Measurements from ENCODE around the gene NUDT14. TPM values are rescaled to one million over a fixed set of nuclear protein-coding genes. Genes with fewer than 3 reads are reported as not detected.

Gene NUDT14
- total and polyA plus RNA-seq, 4 experiments from 2014 or later, result 10.5 to 20.2 (median 17.7) TPM

- DNase-seq, result peak; percentile 49 to 63 (median 53)
- Mint-ChIP-seq H3K9me3 (no peaks in the 10 kb centered on the region), H3K4me1 (peaks cover 3 to 22% (median 13%) of the 10 kb centered on the region in 4 donors), H3K36me3 (no peaks in the 10 kb centered on the region), H3K27ac (peak overlapping the region in 1 of 7 donors; percentile 40), H3K27me3 (peaks cover 11 to 14% of the 10 kb centered on the region in 2 donors), H3K4me3 (no peak overlapping the region)
- H3K4me1 ChIP-seq (ENCODE audit: insufficient read depth, low read length), result peaks cover 21% of the 10 kb centered on the region
- intact Hi-C loops (cut with micrococcal nuclease), result loop anchor here (1.0 kb wide), 1 partner anchor 149 kb away; no protein-coding TSS in a partner anchor
- ChIA-PET CTCF (ENCODE audit: partially characterized antibody) (interaction anchor here (1.0 to 4.8 kb wide), 8 partner anchors 8 to 148 kb away, joined by 3 to 35 read pairs (median 6); no protein-coding TSS in a partner anchor), POLR2A (ENCODE audit: partially characterized antibody) (interaction anchor here (1.0 kb wide), 1 partner anchor 149 kb away, joined by 4 read pairs; no protein-coding TSS in a partner anchor)
- H3K36me3 ChIP-seq (ENCODE audit: insufficient read depth, low read length), result no peaks in the 10 kb centered on the region
- no peak overlapping the region for H3K4me3 ChIP-seq (ENCODE audit: low read length in 2 of 2)
- H3K27ac ChIP-seq (ENCODE audit: low read depth, low read length), result no peak overlapping the region
- H3K9me3 ChIP-seq (ENCODE audit: control insufficient read depth in 1 of 2, low read length in 2 of 2), result no peaks in the 10 kb centered on the region
- H3K27me3 ChIP-seq (ENCODE audit: insufficient read depth, low read length), result no peaks in the 10 kb centered on the region
Measured at GRCh38 chr14:105203057-105203531, 22.0 kb upstream of the NUDT14 start.

GRCh38 chr14:105201925-105202513 is 20.9 kb upstream of the NUDT14 start:
- Histone ChIP-seq H3K4me1 (ENCODE audit: insufficient read depth, low read length) (peaks cover 25% of the 10 kb centered on the region), H3K4me3 (ENCODE audit: low read length in 2 of 2) (no peak overlapping the region), H3K9me3 (ENCODE audit: control insufficient read depth in 1 of 2, low read length in 2 of 2) (no peaks in the 10 kb centered on the region), H3K36me3 (ENCODE audit: insufficient read depth, low read length) (no peaks in the 10 kb centered on the region), H3K27me3 (ENCODE audit: insufficient read depth, low read length) (peaks cover 6% of the 10 kb centered on the region), H3K27ac (ENCODE audit: low read depth, low read length) (no peak overlapping the region)
- Mint-ChIP-seq H3K4me1 (peaks cover 3 to 22% (median 15%) of the 10 kb centered on the region in 4 donors), H3K36me3 (no peaks in the 10 kb centered on the region), H3K9me3 (no peaks in the 10 kb centered on the region), H3K27me3 (peaks cover 14 to 16% of the 10 kb centered on the region in 2 donors), H3K27ac (peak overlapping the region in 3 of 7 donors; percentile 6 to 40 (median 8)), H3K4me3 (peak overlapping the region in 2 of 8 donors; percentile 8 to 47)
- ChIA-PET POLR2A (ENCODE audit: partially characterized antibody) (interaction anchor here (1.6 kb wide), 1 partner anchor 99 kb away, joined by 4 read pairs; the partner anchor contains the start of gene BRF1), CTCF (ENCODE audit: partially characterized antibody) (interaction anchor here (2.1 to 4.8 kb wide), 3 partner anchors 20 to 149 kb away, joined by 6 to 35 read pairs (median 7); no protein-coding TSS in a partner anchor)
- DNase-seq, result peak in 1 of 5 donors; percentile 41
- intact Hi-C loops (cut with micrococcal nuclease), result loop anchor here (1.0 kb wide), 2 partner anchors 80 to 289 kb away; partner anchors contain the start of gene TEDC1

- Mint-ChIP-seq H3K4me1 (peaks cover 3 to 22% (median 15%) of the 10 kb centered on the region in 4 donors), H3K9me3 (no peaks in the 10 kb centered on the region), H3K36me3 (no peaks in the 10 kb centered on the region), H3K4me3 (peak overlapping the region in 1 of 8 donors; percentile 47), H3K27ac (peak overlapping the region in 1 of 7 donors; percentile 8), H3K27me3 (peaks cover 14 to 16% of the 10 kb centered on the region in 2 donors)
- POLR2A ChIA-PET (ENCODE audit: partially characterized antibody), result interaction anchor here (1.6 kb wide), 1 partner anchor 100 kb away, joined by 4 read pairs; the partner anchor contains the start of gene BRF1
- peaks cover 8% of the 10 kb centered on the region for H3K27me3 ChIP-seq (ENCODE audit: insufficient read depth, low read length)
- CTCF ChIA-PET (ENCODE audit: partially characterized antibody), result interaction anchor here (0.7 to 4.8 kb wide), 5 partner anchors 19 to 150 kb away, joined by 3 to 35 read pairs (median 6); partner anchors contain the start of gene JAG2
- H3K36me3 ChIP-seq (ENCODE audit: insufficient read depth, low read length), result no peaks in the 10 kb centered on the region
- no peak overlapping the region for H3K27ac ChIP-seq (ENCODE audit: low read depth, low read length)
- intact Hi-C loops (cut with micrococcal nuclease), result no loop called here
- H3K9me3 ChIP-seq (ENCODE audit: control insufficient read depth in 1 of 2, low read length in 2 of 2), result no peaks in the 10 kb centered on the region
- H3K4me1 ChIP-seq (ENCODE audit: insufficient read depth, low read length), result peaks cover 30% of the 10 kb centered on the region
- H3K4me3 ChIP-seq (ENCODE audit: low read length in 2 of 2), result no peak overlapping the region
- DNase-seq, result peak in 1 of 5 donors; percentile 36
Measured at GRCh38 chr14:105201156-105201924, 20.2 kb upstream of the NUDT14 start.

- H3K4me1 Mint-ChIP-seq, result peaks cover 4 to 29% (median 18%) of the 10 kb centered on the region in 4 donors
- H3K27me3 ChIP-seq (ENCODE audit: insufficient read depth, low read length), result peaks cover 8% of the 10 kb centered on the region
- DNase-seq, result peak in 1 of 5 donors; percentile 22
- intact Hi-C loops (cut with micrococcal nuclease), result no loop called here
- H3K27ac ChIP-seq (ENCODE audit: low read depth, low read length), result no peak overlapping the region
- POLR2A ChIA-PET (ENCODE audit: partially characterized antibody), result interaction anchor here (1.6 kb wide), 1 partner anchor 100 kb away, joined by 4 read pairs; the partner anchor contains the start of gene BRF1
- H3K9me3 Mint-ChIP-seq, result no peaks in the 10 kb centered on the region
- peaks cover 37% of the 10 kb centered on the region for H3K4me1 ChIP-seq (ENCODE audit: insufficient read depth, low read length)
- peaks cover 17% of the 10 kb centered on the region in 2 donors for H3K27me3 Mint-ChIP-seq
- H3K4me3 Mint-ChIP-seq, result no peak overlapping the region
- no peaks in the 10 kb centered on the region for H3K36me3 ChIP-seq (ENCODE audit: insufficient read depth, low read length)
- no peaks in the 10 kb centered on the region for H3K9me3 ChIP-seq (ENCODE audit: control insufficient read depth in 1 of 2, low read length in 2 of 2)
- CTCF ChIA-PET (ENCODE audit: partially characterized antibody), result interaction anchor here (1.1 to 4.8 kb wide), 3 partner anchors 32 to 151 kb away, joined by 3 to 35 read pairs (median 7); partner anchors contain the start of gene JAG2
- H3K36me3 Mint-ChIP-seq, result no peaks in the 10 kb centered on the region
- H3K4me3 ChIP-seq (ENCODE audit: low read length in 2 of 2), result no peak overlapping the region
- no peak overlapping the region for H3K27ac Mint-ChIP-seq
Measured at GRCh38 chr14:105200641-105201040, 19.5 kb upstream of the NUDT14 start.

DNA sequence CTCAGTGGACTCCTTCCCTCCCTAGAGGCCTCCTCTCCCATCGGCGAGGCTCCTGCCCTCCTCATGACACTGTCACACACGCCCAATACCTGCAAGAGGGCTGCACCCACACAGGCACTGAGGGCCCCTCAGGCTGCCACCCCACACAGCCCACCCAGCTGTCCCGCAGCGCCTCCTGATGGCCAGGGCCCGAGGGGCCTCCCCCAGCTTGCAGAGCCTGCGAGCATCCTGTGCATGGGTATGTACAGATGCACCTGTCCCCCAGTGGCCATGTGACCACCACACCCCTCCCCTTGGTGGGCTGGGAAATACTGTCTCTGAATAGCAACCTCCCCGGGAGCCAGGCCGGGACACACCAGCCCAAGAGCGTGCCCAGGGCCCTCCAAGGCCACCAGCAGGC is 19.0 kb upstream of the NUDT14 start:
- no peaks in the 10 kb centered on the region for H3K36me3 ChIP-seq (ENCODE audit: insufficient read depth, low read length)
- peaks cover 8% of the 10 kb centered on the region for H3K27me3 ChIP-seq (ENCODE audit: insufficient read depth, low read length)
- peaks cover 7 to 33% (median 20%) of the 10 kb centered on the region in 4 donors for H3K4me1 Mint-ChIP-seq
- peaks cover 43% of the 10 kb centered on the region for H3K4me1 ChIP-seq (ENCODE audit: insufficient read depth, low read length)
- H3K4me3 Mint-ChIP-seq, result no peak overlapping the region
- no peaks in the 10 kb centered on the region for H3K9me3 ChIP-seq (ENCODE audit: control insufficient read depth in 1 of 2, low read length in 2 of 2)
- ChIA-PET CTCF (ENCODE audit: partially characterized antibody) (no interaction called here), POLR2A (ENCODE audit: partially characterized antibody) (no interaction called here)
- H3K36me3 Mint-ChIP-seq, result no peaks in the 10 kb centered on the region
- no peaks in the 10 kb centered on the region for H3K9me3 Mint-ChIP-seq
- no peak overlapping the region for H3K27ac ChIP-seq (ENCODE audit: low read depth, low read length)
- peaks cover 19 to 20% of the 10 kb centered on the region in 2 donors for H3K27me3 Mint-ChIP-seq
- intact Hi-C loops (cut with micrococcal nuclease), result no loop called here
- no peak for DNase-seq
- H3K27ac Mint-ChIP-seq, result no peak overlapping the region
- no peak overlapping the region for H3K4me3 ChIP-seq (ENCODE audit: low read length in 2 of 2)

DNA sequence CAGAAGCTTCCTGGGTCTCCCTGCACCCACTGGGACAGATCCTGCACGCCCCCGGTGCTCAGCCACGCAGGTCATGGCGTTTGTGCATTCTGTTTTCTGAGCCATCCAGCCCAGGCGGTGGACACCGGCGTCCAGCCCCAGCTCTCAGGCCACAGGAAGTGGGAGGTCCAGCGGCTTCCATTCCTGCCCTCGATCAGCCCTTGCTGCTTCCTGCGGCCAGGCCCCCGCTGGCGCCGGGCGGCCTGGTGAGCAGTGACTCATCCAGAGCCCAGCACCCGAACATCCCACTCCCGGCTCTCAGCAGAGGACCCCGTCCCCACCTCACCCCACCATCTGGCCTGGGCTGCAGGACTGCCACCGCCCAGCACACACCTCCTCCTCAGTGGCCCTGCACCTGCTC is 18.0 kb upstream of the NUDT14 start:
- Mint-ChIP-seq H3K36me3 (no peaks in the 10 kb centered on the region), H3K4me1 (peaks cover 14 to 34% (median 25%) of the 10 kb centered on the region in 4 donors), H3K27ac (peak overlapping the region in 1 of 7 donors; percentile 75), H3K27me3 (peaks cover 22% of the 10 kb centered on the region in 2 donors), H3K4me3 (peak overlapping the region in 1 of 8 donors; percentile 13), H3K9me3 (no peaks in the 10 kb centered on the region)
- Histone ChIP-seq H3K36me3 (ENCODE audit: insufficient read depth, low read length) (no peaks in the 10 kb centered on the region), H3K4me3 (ENCODE audit: low read length in 2 of 2) (no peak overlapping the region), H3K27me3 (ENCODE audit: insufficient read depth, low read length) (peaks cover 8% of the 10 kb centered on the region), H3K27ac (ENCODE audit: low read depth, low read length) (no peak overlapping the region), H3K4me1 (ENCODE audit: insufficient read depth, low read length) (peaks cover 53% of the 10 kb centered on the region), H3K9me3 (ENCODE audit: control insufficient read depth in 1 of 2, low read length in 2 of 2) (no peaks in the 10 kb centered on the region)
- CTCF ChIA-PET (ENCODE audit: partially characterized antibody), result no interaction called here
- intact Hi-C loops (cut with micrococcal nuclease), result no loop called here
- POLR2A ChIA-PET (ENCODE audit: partially characterized antibody), result no interaction called here
- no peak for DNase-seq
